IPS-15b (cell line): ENCODE data around the gene ATP8B3.
A peak's percentile ranks its signal among the peaks of the same experiment; 100 is the strongest.
"Not testable (repeated sequence)": the region's sequence is repeated elsewhere in the genome, so short reads cannot be mapped to it uniquely, and the experiment has no call there.

Source experiments
- H3K27me3 ChIP-seq: one replicate; pipeline ENCODE4 v1.6.1; 2013; ENCODE audit warnings: low read length; ENCODE audit not compliant: control insufficient read depth, insufficient read depth
- H3K36me3 ChIP-seq: one replicate; pipeline ENCODE4 v1.6.1; 2013; ENCODE audit warnings: low read length; ENCODE audit not compliant: control insufficient read depth, insufficient read depth
- H3K4me1 ChIP-seq: one replicate; pipeline ENCODE4 v1.6.1; 2013; ENCODE audit warnings: mild to moderate bottlenecking, low read length; ENCODE audit not compliant: control insufficient read depth, insufficient read depth
- H3K4me3 ChIP-seq: one replicate; pipeline ENCODE4 v1.5.1; 2013; ENCODE audit warnings: low read depth, low read length
- H3K9ac ChIP-seq: one replicate; pipeline ENCODE4 v1.6.1; 2013; ENCODE audit warnings: low read depth, mild to moderate bottlenecking, low read length
- H3K9me3 ChIP-seq: one replicate; pipeline ENCODE4 v1.6.1; 2013; ENCODE audit warnings: mild to moderate bottlenecking, low read length; ENCODE audit not compliant: control insufficient read depth, insufficient read depth

Gene ATP8B3

GRCh38 chr19:1765904-1766799, 45.9 kb downstream of the ATP8B3 start:
- H3K36me3 ChIP-seq: no peaks in the 10 kb centered on the region
- peak overlapping the region; percentile 26 for H3K4me3 ChIP-seq
- peaks cover 89% of the 10 kb centered on the region for H3K27me3 ChIP-seq
- H3K4me1 ChIP-seq: peaks cover 2% of the 10 kb centered on the region
- H3K9me3 ChIP-seq: no peaks in the 10 kb centered on the region
- no peak overlapping the region for H3K9ac ChIP-seq

GRCh38 chr19:1765232-1765903, 46.7 kb downstream of the ATP8B3 start:
- Histone ChIP-seq H3K4me3 (peak overlapping the region; percentile 26), H3K9me3 (no peaks in the 10 kb centered on the region), H3K4me1 (peaks cover 2% of the 10 kb centered on the region), H3K36me3 (no peaks in the 10 kb centered on the region), H3K9ac (no peak overlapping the region), H3K27me3 (peaks cover 93% of the 10 kb centered on the region)

- H3K4me1 ChIP-seq: peaks cover 2% of the 10 kb centered on the region
- no peak overlapping the region for H3K9ac ChIP-seq
- peak overlapping the region; percentile 23 for H3K4me3 ChIP-seq
- H3K9me3 ChIP-seq: no peaks in the 10 kb centered on the region
- H3K27me3 ChIP-seq: peaks cover 97% of the 10 kb centered on the region
- H3K36me3 ChIP-seq: no peaks in the 10 kb centered on the region
Observed at GRCh38 chr19:1764729-1765128, 47.3 kb downstream of the ATP8B3 start.

- Histone ChIP-seq H3K4me1 (peaks cover 2% of the 10 kb centered on the region), H3K27me3 (peaks cover 99% of the 10 kb centered on the region), H3K9ac (no peak overlapping the region), H3K4me3 (peak overlapping the region; percentile 8), H3K9me3 (no peaks in the 10 kb centered on the region), H3K36me3 (no peaks in the 10 kb centered on the region)
Observed at GRCh38 chr19:1763648-1764639, 48.1 kb downstream of the ATP8B3 start.

- no peaks in the 10 kb centered on the region for H3K36me3 ChIP-seq
- H3K9ac ChIP-seq: no peak overlapping the region
- H3K27me3 ChIP-seq: peaks cover 100% of the 10 kb centered on the region
- H3K4me1 ChIP-seq: peaks cover 2% of the 10 kb centered on the region
- peak overlapping the region; percentile 35 for H3K4me3 ChIP-seq
- no peaks in the 10 kb centered on the region for H3K9me3 ChIP-seq
Observed at GRCh38 chr19:1762243-1763117, 49.6 kb downstream of the ATP8B3 start.

GRCh38 chr19:1761528-1762242, 50.4 kb downstream of the ATP8B3 start:
- Histone ChIP-seq H3K9me3 (no peaks in the 10 kb centered on the region), H3K36me3 (no peaks in the 10 kb centered on the region), H3K9ac (no peak overlapping the region), H3K27me3 (peaks cover 100% of the 10 kb centered on the region), H3K4me1 (no peaks in the 10 kb centered on the region), H3K4me3 (peak overlapping the region; percentile 18)

- H3K9me3 ChIP-seq, H3K4me1 ChIP-seq, H3K9ac ChIP-seq, H3K36me3 ChIP-seq: not testable (repeated sequence)
- H3K4me3 ChIP-seq: peak overlapping the region; percentile 18
- peaks cover 100% of the 10 kb centered on the region for H3K27me3 ChIP-seq
Observed at GRCh38 chr19:1760786-1761527, 51.1 kb downstream of the ATP8B3 start.

GRCh38 chr19:1760020-1760419, 52.1 kb downstream of the ATP8B3 start:
- Histone ChIP-seq H3K27me3 (peaks cover 100% of the 10 kb centered on the region), H3K9ac (no peak overlapping the region), H3K4me1 (no peaks in the 10 kb centered on the region), H3K36me3 (no peaks in the 10 kb centered on the region), H3K4me3 (peak overlapping the region; percentile 0), H3K9me3 (no peaks in the 10 kb centered on the region)

GRCh38 chr19:1758959-1759903, 52.8 kb downstream of the ATP8B3 start:
- Histone ChIP-seq H3K9me3 (no peaks in the 10 kb centered on the region), H3K4me1 (no peaks in the 10 kb centered on the region), H3K4me3 (peak overlapping the region; percentile 0), H3K9ac (no peak overlapping the region), H3K27me3 (peaks cover 98% of the 10 kb centered on the region), H3K36me3 (no peaks in the 10 kb centered on the region)
